ENCODE data around the gene TMTC4.
A peak's percentile ranks its signal among the peaks of the same experiment; 100 is the strongest.

Gene TMTC4

GRCh38 chr13:100604918-100605710 is 69.5 kb downstream of the TMTC4 start:
- no peak overlapping the region for H3K9ac ChIP-seq (ENCODE audit: low read length in 2 of 2)
- no peaks in the 10 kb centered on the region for H3K9me3 ChIP-seq (ENCODE audit: control insufficient read depth in 2 of 2, low read length in 2 of 2)
- H3K4me3 ChIP-seq (ENCODE audit: low read length in 2 of 2): no peak overlapping the region
- no peaks in the 10 kb centered on the region for H3K27me3 ChIP-seq (ENCODE audit: control insufficient read depth in 1 of 2, insufficient read depth in 2 of 2, low read length in 2 of 2)
- H3K4me1 ChIP-seq (ENCODE audit: control insufficient read depth, insufficient read depth, low read length): peaks cover 2% of the 10 kb centered on the region
- no peak overlapping the region for H3K27ac ChIP-seq (ENCODE audit: low read length)
- peaks cover 2 to 5% of the 10 kb centered on the region in 2 donors for H3K36me3 ChIP-seq (ENCODE audit: control insufficient read depth in 2 of 2, insufficient read depth in 2 of 2, low read length in 2 of 2)

DNA sequence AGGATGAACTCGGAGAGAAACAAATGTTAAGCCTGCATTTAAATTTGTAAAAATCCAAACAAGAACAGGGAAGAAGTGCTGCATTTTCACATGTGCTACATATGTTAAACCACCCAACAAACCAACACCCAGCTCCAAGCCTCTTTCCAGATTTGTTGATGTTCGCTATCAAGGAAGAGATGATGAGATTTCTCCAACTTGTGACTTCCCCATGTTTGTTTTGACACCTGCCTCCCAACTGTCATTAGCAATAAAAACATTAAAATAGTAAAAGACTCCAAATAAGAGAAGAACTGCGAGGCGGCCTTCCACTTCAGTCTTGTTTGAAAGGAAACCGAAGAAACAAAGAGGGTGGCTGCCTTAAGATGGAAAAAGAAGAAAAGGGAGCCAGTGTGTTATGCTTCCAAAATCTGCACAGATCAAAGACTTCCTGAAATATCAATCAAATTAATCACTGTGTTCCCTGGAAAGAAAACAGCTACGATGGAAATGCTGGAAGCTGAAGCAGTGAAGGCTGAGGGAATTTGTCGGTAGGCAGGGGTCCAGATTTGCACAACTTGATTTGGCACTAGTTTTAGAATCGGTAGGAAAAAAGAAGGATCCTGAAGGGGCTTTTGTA is 72.0 kb downstream of the TMTC4 start:
- Histone ChIP-seq H3K9me3 (ENCODE audit: control insufficient read depth in 2 of 2, low read length in 2 of 2) (no peaks in the 10 kb centered on the region), H3K4me3 (ENCODE audit: low read length in 2 of 2) (no peak overlapping the region), H3K4me1 (ENCODE audit: control insufficient read depth, insufficient read depth, low read length) (peaks cover 2% of the 10 kb centered on the region), H3K9ac (ENCODE audit: low read length in 2 of 2) (no peak overlapping the region), H3K27me3 (ENCODE audit: control insufficient read depth in 1 of 2, insufficient read depth in 2 of 2, low read length in 2 of 2) (no peaks in the 10 kb centered on the region), H3K36me3 (ENCODE audit: control insufficient read depth in 2 of 2, insufficient read depth in 2 of 2, low read length in 2 of 2) (peaks cover 0 to 2% of the 10 kb centered on the region in 2 donors), H3K27ac (ENCODE audit: low read length) (no peak overlapping the region)

DNA sequence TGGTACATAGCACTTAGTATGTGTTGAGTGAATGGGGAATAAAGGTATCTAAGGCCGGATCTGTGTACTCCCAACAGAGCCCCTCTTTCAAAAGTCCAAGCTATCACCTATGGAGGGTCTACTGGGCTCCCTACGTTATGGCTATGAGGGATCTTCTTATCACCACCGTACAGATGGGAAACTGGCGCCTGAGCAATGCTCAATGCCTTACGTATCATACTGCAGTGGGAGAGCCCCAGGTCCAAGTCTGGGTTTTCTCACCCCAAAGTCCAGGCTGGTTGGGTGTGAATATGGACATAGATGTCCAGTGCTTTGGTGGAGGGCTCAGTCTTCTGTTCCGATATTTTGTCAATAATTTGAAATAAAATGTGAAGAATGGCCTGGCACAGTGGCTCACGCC is 72.9 kb downstream of the TMTC4 start:
- peaks cover 2% of the 10 kb centered on the region for H3K4me1 ChIP-seq (ENCODE audit: control insufficient read depth, insufficient read depth, low read length)
- no peak overlapping the region for H3K4me3 ChIP-seq (ENCODE audit: low read length in 2 of 2)
- no peak overlapping the region for H3K9ac ChIP-seq (ENCODE audit: low read length in 2 of 2)
- H3K27me3 ChIP-seq (ENCODE audit: control insufficient read depth in 1 of 2, insufficient read depth in 2 of 2, low read length in 2 of 2): no peaks in the 10 kb centered on the region
- no peaks in the 10 kb centered on the region for H3K9me3 ChIP-seq (ENCODE audit: control insufficient read depth in 2 of 2, low read length in 2 of 2)
- no peak overlapping the region for H3K27ac ChIP-seq (ENCODE audit: low read length)
- H3K36me3 ChIP-seq (ENCODE audit: control insufficient read depth in 2 of 2, insufficient read depth in 2 of 2, low read length in 2 of 2): peaks cover 0 to 2% of the 10 kb centered on the region in 2 donors

- H3K4me1 ChIP-seq (ENCODE audit: control insufficient read depth, insufficient read depth, low read length): peaks cover 2% of the 10 kb centered on the region
- H3K27me3 ChIP-seq (ENCODE audit: control insufficient read depth in 1 of 2, insufficient read depth in 2 of 2, low read length in 2 of 2): no peaks in the 10 kb centered on the region
- no peak overlapping the region for H3K9ac ChIP-seq (ENCODE audit: low read length in 2 of 2)
- no peaks in the 10 kb centered on the region for H3K36me3 ChIP-seq (ENCODE audit: control insufficient read depth in 2 of 2, insufficient read depth in 2 of 2, low read length in 2 of 2)
- no peak overlapping the region for H3K4me3 ChIP-seq (ENCODE audit: low read length in 2 of 2)
- no peak overlapping the region for H3K27ac ChIP-seq (ENCODE audit: low read length)
- no peaks in the 10 kb centered on the region for H3K9me3 ChIP-seq (ENCODE audit: control insufficient read depth in 2 of 2, low read length in 2 of 2)
These were observed 73.7 kb downstream of the TMTC4 start for GRCh38 chr13:100600915-100601314.

DNA sequence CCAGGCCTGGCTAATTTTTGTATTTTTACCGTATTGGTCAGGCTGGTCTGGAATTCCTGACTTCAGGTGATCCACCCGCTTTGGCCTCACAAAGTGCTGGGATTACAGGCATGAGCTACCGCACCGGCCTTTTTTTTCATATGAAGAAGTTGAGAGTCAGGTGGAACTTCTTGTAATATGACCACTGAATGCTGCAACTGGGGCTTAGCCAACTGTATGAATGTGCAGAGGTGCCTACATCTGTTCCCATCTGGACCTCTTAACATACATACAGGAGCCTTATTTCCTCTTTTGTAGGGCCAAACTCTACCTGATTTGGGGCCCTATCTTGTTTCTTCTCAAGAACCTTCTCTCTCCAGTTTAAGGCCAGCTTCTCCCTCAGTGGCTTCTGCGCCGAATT is 74.1 kb downstream of the TMTC4 start:
- no peaks in the 10 kb centered on the region for H3K9me3 ChIP-seq (ENCODE audit: control insufficient read depth in 2 of 2, low read length in 2 of 2)
- no peak overlapping the region for H3K4me3 ChIP-seq (ENCODE audit: low read length in 2 of 2)
- no peaks in the 10 kb centered on the region for H3K36me3 ChIP-seq (ENCODE audit: control insufficient read depth in 2 of 2, insufficient read depth in 2 of 2, low read length in 2 of 2)
- peaks cover 2% of the 10 kb centered on the region for H3K4me1 ChIP-seq (ENCODE audit: control insufficient read depth, insufficient read depth, low read length)
- H3K9ac ChIP-seq (ENCODE audit: low read length in 2 of 2): no peak overlapping the region
- H3K27me3 ChIP-seq (ENCODE audit: control insufficient read depth in 1 of 2, insufficient read depth in 2 of 2, low read length in 2 of 2): no peaks in the 10 kb centered on the region
- no peak overlapping the region for H3K27ac ChIP-seq (ENCODE audit: low read length)

- Histone ChIP-seq H3K27ac (ENCODE audit: low read length) (no peak overlapping the region), H3K36me3 (ENCODE audit: control insufficient read depth in 2 of 2, insufficient read depth in 2 of 2, low read length in 2 of 2) (no peaks in the 10 kb centered on the region), H3K9me3 (ENCODE audit: control insufficient read depth in 2 of 2, low read length in 2 of 2) (no peaks in the 10 kb centered on the region), H3K27me3 (ENCODE audit: control insufficient read depth in 1 of 2, insufficient read depth in 2 of 2, low read length in 2 of 2) (no peaks in the 10 kb centered on the region), H3K4me3 (ENCODE audit: low read length in 2 of 2) (no peak overlapping the region), H3K4me1 (ENCODE audit: control insufficient read depth, insufficient read depth, low read length) (no peaks in the 10 kb centered on the region), H3K9ac (ENCODE audit: low read length in 2 of 2) (no peak overlapping the region)
These were observed 77.3 kb downstream of the TMTC4 start for GRCh38 chr13:100597253-100597652.

DNA sequence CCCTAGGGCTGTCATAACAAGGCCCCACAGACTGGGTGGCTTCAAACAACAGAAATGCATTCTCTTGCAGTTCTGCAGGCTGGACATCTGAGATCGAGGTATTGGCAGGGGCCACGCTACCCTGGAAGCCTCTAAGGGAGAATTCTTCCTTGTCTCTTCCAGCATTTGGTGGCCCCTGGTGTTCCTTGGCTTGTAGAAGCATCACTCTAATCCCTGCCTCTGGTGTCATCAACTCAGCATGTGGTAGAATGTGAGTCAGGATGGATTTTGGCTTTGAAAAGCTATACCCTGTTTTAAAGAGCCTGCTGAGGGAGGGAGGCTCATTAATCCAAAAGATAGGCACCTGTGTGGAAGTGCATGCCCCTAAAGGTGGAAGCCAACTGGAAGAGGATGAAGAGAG is 78.1 kb downstream of the TMTC4 start:
- H3K27me3 ChIP-seq (ENCODE audit: control insufficient read depth in 1 of 2, insufficient read depth in 2 of 2, low read length in 2 of 2): no peaks in the 10 kb centered on the region
- no peaks in the 10 kb centered on the region for H3K9me3 ChIP-seq (ENCODE audit: control insufficient read depth in 2 of 2, low read length in 2 of 2)
- no peak overlapping the region for H3K4me3 ChIP-seq (ENCODE audit: low read length in 2 of 2)
- H3K36me3 ChIP-seq (ENCODE audit: control insufficient read depth in 2 of 2, insufficient read depth in 2 of 2, low read length in 2 of 2): no peaks in the 10 kb centered on the region
- H3K4me1 ChIP-seq (ENCODE audit: control insufficient read depth, insufficient read depth, low read length): no peaks in the 10 kb centered on the region
- no peak overlapping the region for H3K27ac ChIP-seq (ENCODE audit: low read length)
- H3K9ac ChIP-seq (ENCODE audit: low read length in 2 of 2): no peak overlapping the region

GRCh38 chr13:100594731-100595130 is 79.9 kb downstream of the TMTC4 start:
- Histone ChIP-seq H3K36me3 (ENCODE audit: control insufficient read depth in 2 of 2, insufficient read depth in 2 of 2, low read length in 2 of 2) (no peaks in the 10 kb centered on the region), H3K27ac (ENCODE audit: low read length) (no peak overlapping the region)

DNA sequence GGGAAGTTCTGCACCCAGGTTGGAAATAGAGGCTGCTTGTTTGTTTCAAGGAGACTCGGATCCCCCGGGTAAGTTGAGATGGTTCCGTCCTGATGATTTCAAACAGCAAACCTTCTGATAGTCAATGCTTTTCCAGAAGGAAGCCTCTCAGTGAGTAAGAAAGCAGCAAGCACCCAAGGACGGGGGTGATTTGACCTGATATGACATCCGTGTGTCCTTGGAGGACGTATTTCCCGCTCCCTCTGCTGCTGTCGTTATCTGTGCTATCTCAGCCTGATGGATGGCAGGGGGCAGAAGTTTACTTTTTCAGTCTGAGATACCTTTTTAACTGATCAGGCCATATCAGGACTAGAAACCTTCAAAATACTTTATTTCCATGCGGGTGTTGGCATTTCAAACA is 80.3 kb downstream of the TMTC4 start:
- H3K9me3 ChIP-seq (ENCODE audit: control insufficient read depth in 2 of 2, low read length in 2 of 2): no peaks in the 10 kb centered on the region
- H3K36me3 ChIP-seq (ENCODE audit: control insufficient read depth in 2 of 2, insufficient read depth in 2 of 2, low read length in 2 of 2): no peaks in the 10 kb centered on the region
- H3K27ac ChIP-seq (ENCODE audit: low read length): no peak overlapping the region
- no peaks in the 10 kb centered on the region for H3K27me3 ChIP-seq (ENCODE audit: control insufficient read depth in 1 of 2, insufficient read depth in 2 of 2, low read length in 2 of 2)
- no peaks in the 10 kb centered on the region for H3K4me1 ChIP-seq (ENCODE audit: control insufficient read depth, insufficient read depth, low read length)
- H3K4me3 ChIP-seq (ENCODE audit: low read length in 2 of 2): no peak overlapping the region
- H3K9ac ChIP-seq (ENCODE audit: low read length in 2 of 2): no peak overlapping the region

More at GRCh38 chr13:100594731-100595130, 79.9 kb downstream of the TMTC4 start:
- no peaks in the 10 kb centered on the region for H3K9me3 ChIP-seq (ENCODE audit: control insufficient read depth in 2 of 2, low read length in 2 of 2)
- no peak overlapping the region for H3K9ac ChIP-seq (ENCODE audit: low read length in 2 of 2)
- H3K4me1 ChIP-seq (ENCODE audit: control insufficient read depth, insufficient read depth, low read length): no peaks in the 10 kb centered on the region
- H3K27me3 ChIP-seq (ENCODE audit: control insufficient read depth in 1 of 2, insufficient read depth in 2 of 2, low read length in 2 of 2): no peaks in the 10 kb centered on the region
- H3K4me3 ChIP-seq (ENCODE audit: low read length in 2 of 2): no peak overlapping the region

DNA sequence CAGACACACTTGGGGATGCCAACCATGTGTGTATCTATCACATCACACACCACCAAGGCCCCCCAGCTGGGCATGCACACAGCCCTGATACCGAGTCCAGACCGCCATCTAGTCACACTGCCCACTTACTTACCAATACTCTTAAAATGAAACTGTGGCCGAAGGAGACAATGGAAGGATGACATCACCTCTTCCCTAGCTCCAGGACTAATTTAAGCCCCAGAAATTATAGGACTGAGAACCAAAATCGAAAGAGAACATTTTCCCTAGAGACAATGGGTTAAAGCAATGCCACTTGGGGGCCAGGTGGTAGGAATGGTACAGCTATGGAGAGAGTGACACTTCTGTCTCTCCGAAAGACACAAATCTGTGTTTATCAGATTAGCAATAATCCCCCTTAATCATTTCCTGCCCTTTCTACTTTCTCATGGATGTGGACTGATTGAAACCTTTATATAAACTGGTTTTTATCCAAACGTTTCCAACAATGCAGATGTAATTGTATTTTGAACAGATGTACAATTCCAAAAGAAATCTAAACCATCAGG is 85.3 kb downstream of the TMTC4 start:
- H3K36me3 ChIP-seq (ENCODE audit: control insufficient read depth in 2 of 2, insufficient read depth in 2 of 2, low read length in 2 of 2): no peaks in the 10 kb centered on the region
- peaks cover 4% of the 10 kb centered on the region for H3K4me1 ChIP-seq (ENCODE audit: control insufficient read depth, insufficient read depth, low read length)
- no peak overlapping the region for H3K27ac ChIP-seq (ENCODE audit: low read length)
- no peak overlapping the region for H3K9ac ChIP-seq (ENCODE audit: low read length in 2 of 2)
- H3K4me3 ChIP-seq (ENCODE audit: low read length in 2 of 2): peak overlapping the region; percentile 47 to 79
- H3K9me3 ChIP-seq (ENCODE audit: control insufficient read depth in 2 of 2, low read length in 2 of 2): no peaks in the 10 kb centered on the region
- no peaks in the 10 kb centered on the region for H3K27me3 ChIP-seq (ENCODE audit: control insufficient read depth in 1 of 2, insufficient read depth in 2 of 2, low read length in 2 of 2)

All from stomach smooth muscle (tissue), 2 donors.